Measurements from ENCODE around the gene CUBN. TPM values are rescaled to one million over a fixed set of nuclear protein-coding genes. Genes with fewer than 3 reads are reported as not detected.

CUBN gene
- total RNA-seq, 4 donors from 2014 or later = 0.54 to 1.8 (median 1.3) TPM

DNA sequence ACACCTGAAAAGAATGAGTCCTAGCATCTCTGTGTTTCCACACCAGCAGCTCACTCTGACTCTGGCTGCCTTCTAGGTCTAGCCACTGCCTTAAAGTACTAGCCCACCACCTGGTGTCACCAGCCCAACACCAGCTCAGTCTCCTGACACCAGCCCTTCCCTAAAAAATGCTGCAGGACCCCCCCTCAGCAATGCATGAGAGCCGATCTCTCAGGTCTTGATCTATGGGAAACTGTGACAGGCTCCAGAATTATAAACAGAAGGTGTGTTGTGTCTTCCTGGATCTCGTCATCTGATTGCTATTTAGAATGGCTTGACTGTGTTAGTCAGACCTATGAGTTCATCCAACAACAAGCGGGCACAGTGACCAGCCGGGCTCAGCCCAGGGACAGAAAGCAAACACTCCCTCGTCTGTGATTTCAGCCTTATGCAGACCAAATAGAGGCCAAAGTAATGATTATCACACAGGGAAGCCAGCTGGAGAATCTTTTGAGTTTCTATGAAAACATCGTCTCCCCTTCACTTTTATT, 66.6 kb downstream of the CUBN start:
- peak; percentile 47 to 91 for DNase-seq (ENCODE audit: low spot score in 2 of 2)

DNA sequence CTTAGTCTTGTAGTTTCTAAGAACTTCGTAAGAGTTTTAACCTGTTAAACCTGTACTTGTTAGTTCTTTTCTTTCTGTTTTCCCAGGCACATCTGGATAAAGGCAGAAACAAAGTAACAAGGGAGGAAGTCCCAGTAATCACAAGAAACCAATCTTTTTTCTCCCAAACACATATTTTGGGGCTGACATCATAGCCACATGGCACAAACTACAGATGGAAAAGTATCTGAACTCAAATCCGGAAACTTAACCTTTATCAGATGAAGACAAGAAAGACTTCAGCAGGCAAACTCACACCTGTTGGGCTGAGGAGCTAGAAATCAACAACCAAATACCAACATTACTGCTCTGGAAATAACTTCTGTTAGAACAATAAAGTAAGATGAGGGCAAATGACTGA, 67.1 kb downstream of the CUBN start:
- no peak for TF ChIP-seq POLR2A (IDR thresholded peaks at IDR 0.05)
- TF ChIP-seq, protein P1, sequence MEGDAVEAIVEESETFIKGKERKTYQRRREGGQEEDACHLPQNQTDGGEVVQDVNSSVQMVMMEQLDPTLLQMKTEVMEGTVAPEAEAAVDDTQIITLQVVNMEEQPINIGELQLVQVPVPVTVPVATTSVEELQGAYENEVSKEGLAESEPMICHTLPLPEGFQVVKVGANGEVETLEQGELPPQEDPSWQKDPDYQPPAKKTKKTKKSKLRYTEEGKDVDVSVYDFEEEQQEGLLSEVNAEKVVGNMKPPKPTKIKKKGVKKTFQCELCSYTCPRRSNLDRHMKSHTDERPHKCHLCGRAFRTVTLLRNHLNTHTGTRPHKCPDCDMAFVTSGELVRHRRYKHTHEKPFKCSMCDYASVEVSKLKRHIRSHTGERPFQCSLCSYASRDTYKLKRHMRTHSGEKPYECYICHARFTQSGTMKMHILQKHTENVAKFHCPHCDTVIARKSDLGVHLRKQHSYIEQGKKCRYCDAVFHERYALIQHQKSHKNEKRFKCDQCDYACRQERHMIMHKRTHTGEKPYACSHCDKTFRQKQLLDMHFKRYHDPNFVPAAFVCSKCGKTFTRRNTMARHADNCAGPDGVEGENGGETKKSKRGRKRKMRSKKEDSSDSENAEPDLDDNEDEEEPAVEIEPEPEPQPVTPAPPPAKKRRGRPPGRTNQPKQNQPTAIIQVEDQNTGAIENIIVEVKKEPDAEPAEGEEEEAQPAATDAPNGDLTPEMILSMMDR (IDR thresholded peaks at IDR 0.05) = no peak
- WGBS, 2 donors = 20 to 24% methylated on average over 2 of the region's 2 CpGs
- DNase-seq (ENCODE audit: low spot score in 2 of 2) = no peak
- intact Hi-C loops (cut with DNase I; ENCODE audit: low total_unique reads) = no loop called here
- H3K4me3 ChIP-seq (ENCODE audit: low read depth, poor library complexity, severe bottlenecking) = no peak overlapping the region

More for the DNA sequence above, 66.6 kb downstream of the CUBN start:
- no peak for TF ChIP-seq POLR2A (IDR thresholded peaks at IDR 0.05)
- TF ChIP-seq, protein P1 (IDR thresholded peaks at IDR 0.05) = no peak
- intact Hi-C loops (cut with DNase I; ENCODE audit: low total_unique reads) = no loop called here
- H3K4me3 ChIP-seq (ENCODE audit: low read depth, poor library complexity, severe bottlenecking) = no peak overlapping the region
- WGBS, 2 donors = 67 to 69% methylated on average over 6 of the region's 6 CpGs

DNA sequence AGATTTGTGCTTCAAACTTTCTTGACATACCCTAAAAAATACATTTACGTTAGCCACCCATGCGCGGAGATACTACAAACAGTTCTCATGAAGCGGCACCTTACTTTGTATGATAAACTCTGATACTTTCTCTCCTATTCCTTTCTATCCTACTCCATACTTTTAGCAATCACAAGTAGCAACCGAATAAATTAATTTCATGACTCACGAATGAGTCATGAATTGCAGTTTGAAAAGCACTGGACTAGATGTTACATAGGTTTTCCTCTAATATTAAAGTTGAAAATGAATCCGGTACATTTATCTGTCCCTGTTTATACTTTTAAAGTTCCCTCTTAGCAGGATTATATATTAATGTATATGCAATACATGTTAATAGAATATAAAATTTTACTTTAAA, 67.6 kb downstream of the CUBN start:
- 66 to 67% methylated on average over 7 of the region's 7 CpGs for WGBS, 2 donors
- no peak for DNase-seq (ENCODE audit: low spot score in 2 of 2)
- TF ChIP-seq, protein P1 (IDR thresholded peaks at IDR 0.05) = no peak
- no peak for TF ChIP-seq POLR2A (IDR thresholded peaks at IDR 0.05)
- intact Hi-C loops (cut with DNase I; ENCODE audit: low total_unique reads) = no loop called here
- no peak overlapping the region for H3K4me3 ChIP-seq (ENCODE audit: low read depth, poor library complexity, severe bottlenecking)

DNA sequence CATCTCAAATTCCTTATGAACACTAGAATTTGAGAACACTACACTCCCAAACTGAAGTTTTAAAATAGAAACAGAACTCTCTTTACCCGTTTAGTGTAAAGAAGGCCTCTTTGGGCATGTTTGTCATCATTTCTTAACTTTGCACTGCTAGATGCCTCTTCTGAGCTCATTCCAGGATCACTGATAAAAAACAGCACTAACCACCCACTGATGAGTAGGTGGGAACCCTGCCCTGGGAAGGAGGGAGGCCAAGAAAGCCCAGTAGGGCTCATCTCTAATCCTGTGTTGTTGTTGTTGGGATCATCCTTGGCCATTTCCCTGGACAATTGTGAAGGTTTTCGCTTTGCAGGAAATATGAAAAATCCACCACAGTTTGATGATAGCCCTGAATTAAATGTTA, 68.2 kb downstream of the CUBN start:
- 47 to 78% methylated on average over 2 of the region's 2 CpGs for WGBS, 2 donors
- no peak for TF ChIP-seq POLR2A (IDR thresholded peaks at IDR 0.05)
- TF ChIP-seq, protein P1 (IDR thresholded peaks at IDR 0.05) = no peak
- intact Hi-C loops (cut with DNase I; ENCODE audit: low total_unique reads) = no loop called here
- no peak for DNase-seq (ENCODE audit: low spot score in 2 of 2)
- no peak overlapping the region for H3K4me3 ChIP-seq (ENCODE audit: low read depth, poor library complexity, severe bottlenecking)

DNA sequence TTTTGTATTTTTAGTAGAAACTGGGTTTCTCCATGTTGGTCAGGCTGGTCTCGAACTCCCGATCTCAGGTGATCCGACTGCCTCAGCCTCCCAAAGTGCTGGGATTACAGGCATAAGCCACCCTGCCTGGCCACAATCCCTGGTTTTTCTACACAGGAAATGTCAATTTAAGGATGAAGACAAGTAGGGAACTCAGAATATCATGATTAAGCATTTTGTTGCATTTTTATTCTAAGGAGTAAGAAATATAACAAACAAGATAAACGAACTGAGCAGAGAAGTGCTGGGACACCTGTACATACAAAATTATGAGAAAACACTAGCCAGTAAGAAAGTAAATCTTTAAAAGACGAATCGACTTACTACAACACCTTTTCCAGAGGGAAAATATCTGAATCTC, 69.3 kb downstream of the CUBN start:
- no peak for TF ChIP-seq POLR2A (IDR thresholded peaks at IDR 0.05)
- TF ChIP-seq, protein P1 (IDR thresholded peaks at IDR 0.05) = no peak
- WGBS, 2 donors = 79 to 81% methylated on average over 6 of the region's 6 CpGs
- no peak overlapping the region for H3K4me3 ChIP-seq (ENCODE audit: low read depth, poor library complexity, severe bottlenecking)
- no peak for DNase-seq (ENCODE audit: low spot score in 2 of 2)
- intact Hi-C loops (cut with DNase I; ENCODE audit: low total_unique reads) = no loop called here

DNA sequence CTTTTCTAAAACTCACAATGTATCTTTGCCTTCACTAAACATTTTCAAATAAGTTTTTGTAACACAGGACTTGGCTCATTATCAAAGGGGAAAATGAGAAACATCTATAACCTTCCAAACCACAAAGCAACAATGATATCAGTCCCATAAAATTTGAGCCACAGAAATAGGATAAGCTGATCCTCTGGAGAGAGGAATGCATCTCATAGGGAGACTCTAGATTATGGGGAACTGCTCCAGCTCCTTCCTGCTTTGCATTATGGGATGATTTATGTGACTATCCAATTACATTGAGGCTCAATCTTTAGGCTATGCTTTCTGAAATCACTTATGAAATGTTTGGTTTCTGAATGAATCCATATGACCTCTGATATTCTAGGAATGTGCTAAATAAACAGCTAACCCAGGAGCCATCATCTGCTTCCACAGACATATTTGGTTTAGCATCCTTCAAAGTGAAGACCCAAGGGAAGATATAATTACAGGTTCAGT, 70.4 kb downstream of the CUBN start:
- no peak overlapping the region for H3K4me3 ChIP-seq (ENCODE audit: low read depth, poor library complexity, severe bottlenecking)
- no peak for DNase-seq (ENCODE audit: low spot score in 2 of 2)
- intact Hi-C loops (cut with DNase I; ENCODE audit: low total_unique reads) = no loop called here
- TF ChIP-seq, protein P1 (IDR thresholded peaks at IDR 0.05) = no peak
- no peak for TF ChIP-seq POLR2A (IDR thresholded peaks at IDR 0.05)
